ENCODE results near the gene GON4L.
"Not testable (repeated sequence)": the region's sequence is repeated elsewhere in the genome, so short reads cannot be mapped to it uniquely, and the experiment has no call there.

DNA sequence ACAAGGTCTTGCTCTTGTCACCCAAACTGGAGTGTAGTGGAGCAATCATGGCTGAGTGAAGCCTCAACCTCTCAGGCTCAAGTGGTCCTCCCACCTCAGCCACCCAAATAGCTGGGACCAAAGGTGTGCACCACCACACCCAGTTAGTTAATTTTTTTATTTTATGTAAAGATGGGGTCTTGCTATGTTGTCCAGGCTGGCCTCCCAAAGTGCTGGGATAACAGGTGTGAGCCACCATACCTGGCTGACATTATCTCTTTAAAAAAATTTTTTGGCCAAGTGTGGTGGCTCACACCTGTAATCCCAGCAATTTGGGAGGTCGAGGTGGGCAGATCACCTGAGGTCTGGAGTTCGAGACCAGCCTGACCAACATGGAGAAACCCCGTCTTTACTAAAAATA is 98.0 kb downstream of the GON4L start:
- TF ChIP-seq, protein P1, sequence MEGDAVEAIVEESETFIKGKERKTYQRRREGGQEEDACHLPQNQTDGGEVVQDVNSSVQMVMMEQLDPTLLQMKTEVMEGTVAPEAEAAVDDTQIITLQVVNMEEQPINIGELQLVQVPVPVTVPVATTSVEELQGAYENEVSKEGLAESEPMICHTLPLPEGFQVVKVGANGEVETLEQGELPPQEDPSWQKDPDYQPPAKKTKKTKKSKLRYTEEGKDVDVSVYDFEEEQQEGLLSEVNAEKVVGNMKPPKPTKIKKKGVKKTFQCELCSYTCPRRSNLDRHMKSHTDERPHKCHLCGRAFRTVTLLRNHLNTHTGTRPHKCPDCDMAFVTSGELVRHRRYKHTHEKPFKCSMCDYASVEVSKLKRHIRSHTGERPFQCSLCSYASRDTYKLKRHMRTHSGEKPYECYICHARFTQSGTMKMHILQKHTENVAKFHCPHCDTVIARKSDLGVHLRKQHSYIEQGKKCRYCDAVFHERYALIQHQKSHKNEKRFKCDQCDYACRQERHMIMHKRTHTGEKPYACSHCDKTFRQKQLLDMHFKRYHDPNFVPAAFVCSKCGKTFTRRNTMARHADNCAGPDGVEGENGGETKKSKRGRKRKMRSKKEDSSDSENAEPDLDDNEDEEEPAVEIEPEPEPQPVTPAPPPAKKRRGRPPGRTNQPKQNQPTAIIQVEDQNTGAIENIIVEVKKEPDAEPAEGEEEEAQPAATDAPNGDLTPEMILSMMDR (IDR thresholded peaks at IDR 0.05; ENCODE audit: low read depth, low read length, poor library complexity, severe bottlenecking), result not testable (repeated sequence)
- TF ChIP-seq EZH2phosphoT487 (IDR thresholded peaks at IDR 0.05; ENCODE audit: borderline replicate concordance, low read length), result not testable (repeated sequence)
